Right lobe of liver (tissue), 6 donors: Measurements from ENCODE around the gene LRSAM1. TPM values are rescaled to one million over a fixed set of nuclear protein-coding genes. Genes with fewer than 3 reads are reported as not detected.

Experiments used
- ATAC-seq, 4 donors: fragments of 200-7000 bp; cut with Tn5 transposase; one replicate each; pipeline ENCODE4 v1.9.1; 2020; ENCODE audit warnings: mild to moderate bottlenecking in 4 of 4, moderate library complexity in 4 of 4
- DNase-seq, 3 donors: peaks; one replicate each; pipeline ENCODE4 v3.0.0-alpha.2; 2020
- H3K27ac ChIP-seq, 3 donors: fragments of 200-600 bp; one replicate each; pipeline ENCODE4 v1.8.0; 2022
- H3K27me3 ChIP-seq, 2 donors: fragments of 200-600 bp; one replicate each; pipeline ENCODE4 v1.8.0; 2022
- H3K36me3 ChIP-seq, 4 donors: fragments of 200-600 bp; sonication (generic) in 1 of 4; one replicate each; pipeline versions ENCODE4 v1.5.1 to v1.8.0; 2017 to 2022; ENCODE audit warnings: control low read depth in 1 of 4
- H3K4me1 ChIP-seq, 4 donors: fragments of 200-600 bp; sonication (generic) in 1 of 4; one replicate each; pipeline versions ENCODE4 v1.5.1 to v1.8.0; 2017 to 2022; ENCODE audit warnings: control low read depth in 1 of 4
- H3K4me3 ChIP-seq, 3 donors: fragments of 200-600 bp; one replicate each; pipeline ENCODE4 v1.8.0; 2022
- H3K9me3 ChIP-seq, 4 donors: fragments of 200-600 bp; sonication (generic) in 1 of 4; one replicate each; pipeline versions ENCODE4 v1.5.1 to v1.8.0; 2017 to 2022; ENCODE audit warnings: control low read depth in 1 of 4
- POLR2A ChIP-seq: fragments of 450-650 bp; IDR thresholded peaks from one replicate; pipeline ENCODE4 v1.6.1; 2017; ENCODE audit warnings: antibody characterized with exemption, mild to moderate bottlenecking
- WGBS: methylation state at CpG from one replicate; pipeline ENCODE4 v1.1.6; 2018; ENCODE audit warnings: low coverage, low lambda C conversion rate; ENCODE audit not compliant: insufficient coverage; ENCODE audit errors: missing lambda C conversion rate; 5-methylcytosine and 5-hydroxymethylcytosine counted together
- intact Hi-C, 2 donors: fragments of 100-400 bp; cut with DNase I; formaldehyde crosslinking; loops; one replicate each; pipeline versions ENCODE4 v1.11.2 to v1.14.1; 2022
- total RNA-seq, 6 experiments: library from RNA; depleted of rRNA in 2 of 6; stranded (reverse); fragments of >200 nt in 2 of 6; fragmentation: NEBNext Ultra II Directional in 3 of 6; extraction: Animal tissue kit (Norgen Biotek cat#: 25700) in 3 of 6; gene quantifications; one replicate each; pipeline versions ENCODE4 v1.1.0 to v1.2.4, GENCODE V29; 2016 to 2023
- TF ChIP-seq, protein P1 (sequence below), 4 donors: fragments of 200-600 bp in 3 of 4; fragments of 450-650 bp in 1 of 4; IDR thresholded peaks; one replicate each; pipeline versions ENCODE4 v1.5.1 to v1.8.0; 2016 to 2022; ENCODE audit warnings: antibody characterized with exemption in 4 of 4, mild to moderate bottlenecking in 2 of 4
- donor health status: DM: no; HTN: yes; CAD: no.
- donor health status: DM: no; HTN: no; CAD: no.
- donor health status: DM: no; HTN: no; CAD: no.
- donor health status: DM: no; HTN: yes; CAD: no.
- donor health status: DM: no; HTN: yes; CAD: no.

LRSAM1 gene
- total RNA-seq, 6 experiments from 2014 or later, result 9.4 to 13.3 (median 12.1) TPM

DNA sequence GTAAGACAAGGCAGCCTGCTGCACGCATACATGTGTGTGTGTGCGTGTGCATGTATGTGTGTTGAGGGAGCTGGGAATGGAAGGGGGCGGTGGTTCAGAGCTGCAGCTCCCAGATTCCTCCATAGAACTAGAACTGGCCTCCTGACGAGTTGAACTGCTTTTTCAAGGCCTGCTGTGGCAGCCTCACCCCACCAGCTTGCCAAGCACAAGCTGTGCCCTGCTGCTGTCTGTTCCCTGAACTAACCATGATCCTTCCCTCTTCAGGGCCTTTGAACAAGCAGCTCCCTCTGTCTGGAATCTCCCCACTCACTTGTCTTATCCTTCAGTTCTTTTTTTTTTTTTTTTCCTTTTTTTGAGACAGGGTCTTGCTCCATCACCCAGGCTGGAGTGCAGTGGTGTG lies 22.6 kb downstream of the LRSAM1 start:
- DNase-seq (no peak), ATAC-seq (peak in 1 of 4 donors; percentile 21)
- H3K4me1 ChIP-seq, result no peaks in the 10 kb centered on the region
- peaks cover 0 to 31% (median 6%) of the 10 kb centered on the region in 4 donors for H3K36me3 ChIP-seq
- H3K4me3 ChIP-seq, result no peak overlapping the region
- no peaks in the 10 kb centered on the region for H3K27me3 ChIP-seq
- intact Hi-C loops, result no loop called here
- H3K27ac ChIP-seq, result no peak overlapping the region
- TF ChIP-seq, protein P1, sequence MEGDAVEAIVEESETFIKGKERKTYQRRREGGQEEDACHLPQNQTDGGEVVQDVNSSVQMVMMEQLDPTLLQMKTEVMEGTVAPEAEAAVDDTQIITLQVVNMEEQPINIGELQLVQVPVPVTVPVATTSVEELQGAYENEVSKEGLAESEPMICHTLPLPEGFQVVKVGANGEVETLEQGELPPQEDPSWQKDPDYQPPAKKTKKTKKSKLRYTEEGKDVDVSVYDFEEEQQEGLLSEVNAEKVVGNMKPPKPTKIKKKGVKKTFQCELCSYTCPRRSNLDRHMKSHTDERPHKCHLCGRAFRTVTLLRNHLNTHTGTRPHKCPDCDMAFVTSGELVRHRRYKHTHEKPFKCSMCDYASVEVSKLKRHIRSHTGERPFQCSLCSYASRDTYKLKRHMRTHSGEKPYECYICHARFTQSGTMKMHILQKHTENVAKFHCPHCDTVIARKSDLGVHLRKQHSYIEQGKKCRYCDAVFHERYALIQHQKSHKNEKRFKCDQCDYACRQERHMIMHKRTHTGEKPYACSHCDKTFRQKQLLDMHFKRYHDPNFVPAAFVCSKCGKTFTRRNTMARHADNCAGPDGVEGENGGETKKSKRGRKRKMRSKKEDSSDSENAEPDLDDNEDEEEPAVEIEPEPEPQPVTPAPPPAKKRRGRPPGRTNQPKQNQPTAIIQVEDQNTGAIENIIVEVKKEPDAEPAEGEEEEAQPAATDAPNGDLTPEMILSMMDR (IDR thresholded peaks at IDR 0.05), result no peak
- TF ChIP-seq POLR2A, result no peak
- no peaks in the 10 kb centered on the region for H3K9me3 ChIP-seq
- WGBS, result 67% methylated on average over 1 of the region's 4 CpGs

DNA sequence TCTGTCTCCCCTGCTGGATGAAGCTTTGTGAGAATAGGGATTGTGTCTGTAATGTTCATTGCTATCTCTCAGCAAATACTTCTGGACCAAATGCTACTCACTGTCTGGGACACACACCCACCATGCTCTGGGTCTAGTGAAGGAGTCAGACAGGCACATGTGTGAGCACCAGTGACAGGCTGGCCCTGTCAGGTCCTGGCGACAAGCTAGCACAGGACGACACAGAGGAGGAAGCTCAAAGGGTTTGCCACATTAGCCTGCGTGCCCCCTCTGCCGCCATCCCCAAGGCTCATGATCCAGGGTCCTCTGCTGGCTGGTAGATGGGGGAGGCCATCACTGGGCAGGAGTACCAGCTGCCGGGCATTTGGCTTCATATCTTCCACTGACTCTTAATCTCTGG lies 23.3 kb downstream of the LRSAM1 start:
- intact Hi-C loops, result no loop called here

DNA sequence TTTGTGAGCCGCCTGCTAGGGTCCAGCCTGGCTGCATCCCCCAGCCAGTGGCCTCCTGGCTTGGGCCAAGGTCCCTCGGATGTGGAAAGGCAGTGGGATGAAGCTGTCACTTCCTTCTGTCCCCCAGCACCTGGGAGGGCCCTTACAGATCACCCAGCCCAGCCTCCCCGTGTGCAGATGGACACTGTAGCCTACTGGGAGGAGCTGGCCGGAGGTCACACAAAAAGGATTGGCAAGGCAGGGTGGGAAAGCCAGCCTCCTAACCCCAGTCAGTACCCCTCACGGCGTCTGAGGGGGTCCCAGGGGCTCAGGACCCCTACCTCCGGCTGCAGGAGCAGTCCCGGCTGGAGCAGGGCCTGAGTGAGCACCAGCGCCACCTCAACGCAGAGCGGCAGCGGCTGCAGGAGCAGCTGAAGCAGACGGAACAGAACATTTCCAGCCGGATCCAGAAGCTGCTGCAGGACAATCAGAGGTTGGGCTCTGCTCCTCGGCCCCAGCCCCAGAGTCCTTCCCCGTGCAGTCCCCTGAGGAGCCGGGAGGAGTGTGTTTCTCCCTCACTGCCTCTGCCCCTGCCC lies 28.3 kb downstream of the LRSAM1 start:
- Histone ChIP-seq H3K4me1 (no peaks in the 10 kb centered on the region), H3K27me3 (no peaks in the 10 kb centered on the region), H3K4me3 (no peak overlapping the region), H3K27ac (no peak overlapping the region), H3K9me3 (no peaks in the 10 kb centered on the region), H3K36me3 (peaks cover 0 to 41% (median 14%) of the 10 kb centered on the region in 4 donors)
- 33% methylated on average over 1 of the region's 17 CpGs for WGBS
- DNase-seq, result no peak
- peak in 1 of 4 donors; percentile 33 for ATAC-seq
- intact Hi-C loops, result no loop called here
- no peak for TF ChIP-seq POLR2A
- TF ChIP-seq, protein P1 (IDR thresholded peaks at IDR 0.05), result no peak

More for the DNA sequence above, 23.3 kb downstream of the LRSAM1 start:
- Histone ChIP-seq H3K27ac (no peak overlapping the region), H3K36me3 (peaks cover 0 to 38% (median 7%) of the 10 kb centered on the region in 4 donors), H3K4me1 (no peaks in the 10 kb centered on the region), H3K4me3 (no peak overlapping the region), H3K9me3 (no peaks in the 10 kb centered on the region), H3K27me3 (no peaks in the 10 kb centered on the region)
- DNase-seq (no peak), ATAC-seq (no peak)
- WGBS, result 100% methylated on average over 1 of the region's 5 CpGs
- no peak for TF ChIP-seq POLR2A
- TF ChIP-seq, protein P1 (IDR thresholded peaks at IDR 0.05), result no peak

DNA sequence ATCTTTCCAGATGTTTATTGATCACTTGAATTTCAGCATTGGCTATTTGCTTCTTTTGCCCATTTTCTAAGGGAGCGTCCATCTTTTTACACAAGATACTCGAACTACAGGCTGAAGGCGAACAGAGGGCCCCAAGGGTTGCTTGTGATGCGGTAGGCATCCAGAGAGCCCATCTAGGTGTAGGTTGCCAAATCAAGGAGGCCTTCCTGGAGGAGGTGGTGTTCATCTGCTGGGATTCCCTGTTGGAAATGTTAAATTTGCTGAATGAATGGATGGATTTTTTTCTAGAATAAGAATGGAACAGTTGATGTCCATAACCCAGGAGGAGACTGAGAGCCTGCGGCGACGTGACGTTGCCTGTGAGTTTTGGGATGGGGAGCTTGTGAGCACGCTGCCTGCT lies 31.4 kb downstream of the LRSAM1 start:
- no peak for DNase-seq

More for the DNA sequence above, 31.4 kb downstream of the LRSAM1 start:
- no peak overlapping the region for H3K27ac ChIP-seq
- H3K27me3 ChIP-seq, result no peaks in the 10 kb centered on the region
- 97% methylated on average over 9 of the region's 9 CpGs for WGBS
- no peaks in the 10 kb centered on the region for H3K9me3 ChIP-seq
- H3K36me3 ChIP-seq, result peaks cover 0 to 45% (median 14%) of the 10 kb centered on the region in 4 donors
- H3K4me3 ChIP-seq, result no peak overlapping the region
- intact Hi-C loops, result no loop called here
- TF ChIP-seq POLR2A, result no peak
- TF ChIP-seq, protein P1 (IDR thresholded peaks at IDR 0.05), result no peak
- ATAC-seq, result no peak
- H3K4me1 ChIP-seq, result no peaks in the 10 kb centered on the region
